Measurements from ENCODE around the gene ZBP1.

ZBP1 gene

GRCh38 chr20:57609842-57610167 is 10.4 kb downstream of the ZBP1 start:
- DNase-seq: no peak
- Histone ChIP-seq H3K9ac (ENCODE audit: low read length) (no peak overlapping the region), H4K20me1 (ENCODE audit: insufficient read depth, low read length) (no peaks in the 10 kb centered on the region), H3K9me2 (replicated peaks; ENCODE audit: insufficient read depth, low read length) (no peaks in the 10 kb centered on the region), H3K4me2 (ENCODE audit: low read depth, low read length) (no peak overlapping the region), H3K79me2 (ENCODE audit: low read length) (peaks cover 19% of the 10 kb centered on the region), H3K4me1 (ENCODE audit: low read length) (no peaks in the 10 kb centered on the region), H3K27ac (ENCODE audit: low read length) (no peak overlapping the region), H3K36me3 (replicated peaks; ENCODE audit: insufficient read depth, low read length) (peaks cover 21% of the 10 kb centered on the region), H3K4me3 (ENCODE audit: low read length) (no peak overlapping the region), H3F3A (ENCODE audit: insufficient read depth, low read length) (no peaks in the 10 kb centered on the region), H3K9me3 (replicated peaks; ENCODE audit: insufficient read depth, low read length) (no peaks in the 10 kb centered on the region), H3K27me3 (replicated peaks; ENCODE audit: insufficient read depth, low read length) (no peaks in the 10 kb centered on the region), H2AFZ (ENCODE audit: low read length) (no peak overlapping the region)
- TF ChIP-seq CTCF (IDR thresholded peaks at IDR 0.05; ENCODE audit: low read length) (peak; percentile 11; the same call in 1 of the 2 replicates), EZH2phosphoT487 (IDR thresholded peaks at IDR 0.05; ENCODE audit: low read length) (no peak)

GRCh38 chr20:57609086-57609841 is 11.0 kb downstream of the ZBP1 start:
- H4K20me1 ChIP-seq (ENCODE audit: insufficient read depth, low read length): no peaks in the 10 kb centered on the region
- H3K9ac ChIP-seq (ENCODE audit: low read length): no peak overlapping the region
- H3K79me2 ChIP-seq (ENCODE audit: low read length): peaks cover 14% of the 10 kb centered on the region
- peaks cover 17% of the 10 kb centered on the region for H3K36me3 ChIP-seq (replicated peaks; ENCODE audit: insufficient read depth, low read length)
- H3K4me3 ChIP-seq (ENCODE audit: low read length): no peak overlapping the region
- no peak overlapping the region for H2AFZ ChIP-seq (ENCODE audit: low read length)
- no peak overlapping the region for H3K4me2 ChIP-seq (ENCODE audit: low read depth, low read length)
- no peaks in the 10 kb centered on the region for H3K27me3 ChIP-seq (replicated peaks; ENCODE audit: insufficient read depth, low read length)
- TF ChIP-seq EZH2phosphoT487 (IDR thresholded peaks at IDR 0.05; ENCODE audit: low read length) (no peak), EZH2 (optimal IDR thresholded peaks at IDR 0.05; ENCODE audit: low read depth, low read length) (no peak), CTCF (IDR thresholded peaks at IDR 0.05; ENCODE audit: low read length) (no peak)
- no peaks in the 10 kb centered on the region for H3F3A ChIP-seq (ENCODE audit: insufficient read depth, low read length)
- H3K9me3 ChIP-seq (replicated peaks; ENCODE audit: insufficient read depth, low read length): no peaks in the 10 kb centered on the region
- no peaks in the 10 kb centered on the region for H3K9me2 ChIP-seq (replicated peaks; ENCODE audit: insufficient read depth, low read length)
- no peak overlapping the region for H3K27ac ChIP-seq (ENCODE audit: low read length)
- no peaks in the 10 kb centered on the region for H3K4me1 ChIP-seq (ENCODE audit: low read length)
- no peak for DNase-seq

GRCh38 chr20:57608516-57608915 is 11.7 kb downstream of the ZBP1 start:
- no peaks in the 10 kb centered on the region for H4K20me1 ChIP-seq (ENCODE audit: insufficient read depth, low read length)
- H3K9me2 ChIP-seq (replicated peaks; ENCODE audit: insufficient read depth, low read length): no peaks in the 10 kb centered on the region
- no peak overlapping the region for H2AFZ ChIP-seq (ENCODE audit: low read length)
- no peak overlapping the region for H3K9ac ChIP-seq (ENCODE audit: low read length)
- peaks cover 10% of the 10 kb centered on the region; the same call in 1 of the 2 replicates for H3K79me2 ChIP-seq (ENCODE audit: low read length)
- no peak for DNase-seq
- no peak overlapping the region for H3K4me2 ChIP-seq (ENCODE audit: low read depth, low read length)
- H3K27me3 ChIP-seq (replicated peaks; ENCODE audit: insufficient read depth, low read length): no peaks in the 10 kb centered on the region
- no peaks in the 10 kb centered on the region for H3K9me3 ChIP-seq (replicated peaks; ENCODE audit: insufficient read depth, low read length)
- H3K4me1 ChIP-seq (ENCODE audit: low read length): no peaks in the 10 kb centered on the region
- TF ChIP-seq EZH2 (optimal IDR thresholded peaks at IDR 0.05; ENCODE audit: low read depth, low read length): no peak
- no peak for TF ChIP-seq EZH2phosphoT487 (IDR thresholded peaks at IDR 0.05; ENCODE audit: low read length)
- no peak for TF ChIP-seq CTCF (IDR thresholded peaks at IDR 0.05; ENCODE audit: low read length)
- H3K36me3 ChIP-seq (replicated peaks; ENCODE audit: insufficient read depth, low read length): peaks cover 16% of the 10 kb centered on the region
- H3K27ac ChIP-seq (ENCODE audit: low read length): no peak overlapping the region
- H3F3A ChIP-seq (ENCODE audit: insufficient read depth, low read length): no peaks in the 10 kb centered on the region
- no peak overlapping the region for H3K4me3 ChIP-seq (ENCODE audit: low read length)
